K562 (cell line): ENCODE data around the gene LCA5L. TPM values are rescaled to one million over a fixed set of nuclear protein-coding genes. Genes with fewer than 3 reads are reported as not detected.

Experiments
- BRCA1 ChIP-seq, 2 experiments: fragments of 450-650 bp in 1 of 2; sonication (generic) in 1 of 2; formaldehyde crosslinking in 1 of 2; IDR thresholded peaks; 2 replicates each; pipeline versions ENCODE4 v1.5.0 to v1.6.1; 2017 to 2020; ENCODE audit warnings: mild to moderate bottlenecking in 1 of 2, missing genetic modification reagents in 1 of 2
- C11orf30 ChIP-seq: fragments of 450-650 bp; IDR thresholded peaks from 2 replicates; pipeline ENCODE4 v1.6.1; 2016; ENCODE audit warnings: low read depth, mild to moderate bottlenecking
- CBFB ChIP-seq: sonication (generic); formaldehyde crosslinking; IDR thresholded peaks from 2 replicates; pipeline ENCODE4 v1.4.0; 2020; ENCODE audit warnings: mild to moderate bottlenecking, missing genetic modification reagents
- ETS2 ChIP-seq: IDR thresholded peaks from 2 replicates; pipeline ENCODE4 v1.6.1; 2016; ENCODE audit warnings: borderline replicate concordance, missing genetic modification characterization, mild to moderate bottlenecking, moderate library complexity, missing compliant biosample characterization; ENCODE audit not compliant: poor library complexity, severe bottlenecking
- GABPB2 ChIP-seq: fragments of 250-450 bp; sonication (Bioruptor Pico); conservative IDR thresholded peaks from 2 replicates; pipeline ENCODE4 v1.5.1; 2021; ENCODE audit warnings: mild to moderate bottlenecking
- HDAC6 ChIP-seq: IDR thresholded peaks from 2 replicates; pipeline ENCODE4 v1.6.1; 2012; ENCODE audit warnings: low read depth, mild to moderate bottlenecking, control low read depth, inconsistent platforms, low read length, moderate library complexity
- HSF4 ChIP-seq: fragments of 250-450 bp; sonication (Bioruptor Pico); IDR thresholded peaks from 2 replicates; pipeline ENCODE4 v2.1.2; 2022; ENCODE audit warnings: mild to moderate bottlenecking, moderate library complexity, borderline replicate concordance
- MECOM ChIP-seq: fragments of 250-450 bp; sonication (Bioruptor Pico); IDR thresholded peaks from 2 replicates; pipeline ENCODE4 v1.8.0; 2022; ENCODE audit warnings: inconsistent platforms
- MED1 ChIP-seq: sonication (generic); formaldehyde crosslinking; IDR thresholded peaks from 2 replicates; pipeline ENCODE4 v1.8.1; 2023; ENCODE audit warnings: missing genetic modification reagents, borderline replicate concordance
- YY1 ChIP-seq, 3 experiments: IDR thresholded peaks; 2 replicates each; pipeline ENCODE4 v1.6.1; 2011; ENCODE audit warnings: low read length in 2 of 3, mild to moderate bottlenecking in 2 of 3, moderate library complexity in 2 of 3, borderline replicate concordance in 1 of 3, control low read depth in 1 of 3, low read depth in 1 of 3; ENCODE audit not compliant: insufficient read depth in 3 of 3, insufficient replicate concordance in 2 of 3, control insufficient read depth in 1 of 3, insufficient read length in 1 of 3; ENCODE audit errors: extremely low read depth in 1 of 3
- ZNF253 ChIP-seq: fragments of 250-450 bp; sonication (Bioruptor Pico); conservative IDR thresholded peaks from 2 replicates; pipeline ENCODE4 v1.6.1; 2021; ENCODE audit warnings: mild to moderate bottlenecking
- ZNF561 ChIP-seq: fragments of 450-650 bp; formaldehyde crosslinking; conservative IDR thresholded peaks from 2 replicates; pipeline ENCODE4 v1.4.0; 2020; ENCODE audit warnings: mild to moderate bottlenecking, moderate library complexity
- ZNF586 ChIP-seq: fragments of 450-650 bp; formaldehyde crosslinking; conservative IDR thresholded peaks from 2 replicates; pipeline ENCODE4 v1.4.0; 2020; ENCODE audit warnings: mild to moderate bottlenecking, moderate library complexity
- polyA plus RNA-seq, 8 experiments: library from polyadenylated mRNA; depleted of rRNA in 4 of 8; stranded (reverse) in 5 of 8; unstranded in 3 of 8; fragments of >200 nt; fragmentation: Nextera tagmentation in 2 of 8; fragmentation: Illumina TruSeq in 1 of 8; extraction: Ambion mirVana in 2 of 8; extraction: Trizol in 1 of 8; gene quantifications; 2 replicates each; pipeline versions ENCODE4 v1.2.1 to v1.2.3, GENCODE V29; 2011 to 2014; ENCODE audit warnings: inconsistent platforms in 1 of 8, missing spikeins in 1 of 8
- total RNA-seq, 7 experiments: library from RNA; depleted of rRNA in 6 of 7; stranded (reverse); fragments of >200 nt in 6 of 7; fragmentation: Illumina TruSeq in 2 of 7; extraction: Trizol in 2 of 7; gene quantifications; 2 replicates each; pipeline versions ENCODE4 v1.2.1 to v1.2.3, GENCODE V29; 2011 to 2021; ENCODE audit warnings: low replicate concordance in 1 of 7
- TF ChIP-seq, protein P1 (sequence below): fragments of 450-650 bp; formaldehyde crosslinking; IDR thresholded peaks from 2 replicates; pipeline ENCODE4 v1.4.0; 2022; ENCODE audit warnings: missing genetic modification characterization
- TF ChIP-seq, protein P2 (sequence below), 3 experiments: fragments of 200-800 bp in 1 of 3; fragments of 250-450 bp in 1 of 3; fragments of 450-650 bp in 1 of 3; sonication (Bioruptor Pico) in 1 of 3; sonication (Bioruptor generic) in 1 of 3; formaldehyde crosslinking in 1 of 3; IDR thresholded peaks; 2 replicates each; pipeline versions ENCODE4 v1.6.1 to v1.8.0; 2016 to 2022; ENCODE audit warnings: mild to moderate bottlenecking in 2 of 3, missing genetic modification characterization in 2 of 3, missing compliant biosample characterization in 1 of 3, moderate library complexity in 1 of 3
- TF ChIP-seq, protein P3 (sequence below): IDR thresholded peaks from 2 replicates; pipeline ENCODE4 v1.6.1; 2011; ENCODE audit warnings: borderline replicate concordance, low read depth, mild to moderate bottlenecking, moderate library complexity, low read length; ENCODE audit not compliant: insufficient read depth, poor library complexity, severe bottlenecking
- TF ChIP-seq, protein P4 (sequence below): fragments of 250-450 bp; sonication (Bioruptor Pico); IDR thresholded peaks from 2 replicates; pipeline ENCODE4 v1.9.0; 2021; ENCODE audit warnings: mild to moderate bottlenecking

Gene LCA5L
- total and polyA plus RNA-seq, 9 of the 15 experiments (the other 6 are each of a cell fraction or from before 2014, with no cell fraction given) = 1.8 to 4.9 (median 3.8) TPM

DNA sequence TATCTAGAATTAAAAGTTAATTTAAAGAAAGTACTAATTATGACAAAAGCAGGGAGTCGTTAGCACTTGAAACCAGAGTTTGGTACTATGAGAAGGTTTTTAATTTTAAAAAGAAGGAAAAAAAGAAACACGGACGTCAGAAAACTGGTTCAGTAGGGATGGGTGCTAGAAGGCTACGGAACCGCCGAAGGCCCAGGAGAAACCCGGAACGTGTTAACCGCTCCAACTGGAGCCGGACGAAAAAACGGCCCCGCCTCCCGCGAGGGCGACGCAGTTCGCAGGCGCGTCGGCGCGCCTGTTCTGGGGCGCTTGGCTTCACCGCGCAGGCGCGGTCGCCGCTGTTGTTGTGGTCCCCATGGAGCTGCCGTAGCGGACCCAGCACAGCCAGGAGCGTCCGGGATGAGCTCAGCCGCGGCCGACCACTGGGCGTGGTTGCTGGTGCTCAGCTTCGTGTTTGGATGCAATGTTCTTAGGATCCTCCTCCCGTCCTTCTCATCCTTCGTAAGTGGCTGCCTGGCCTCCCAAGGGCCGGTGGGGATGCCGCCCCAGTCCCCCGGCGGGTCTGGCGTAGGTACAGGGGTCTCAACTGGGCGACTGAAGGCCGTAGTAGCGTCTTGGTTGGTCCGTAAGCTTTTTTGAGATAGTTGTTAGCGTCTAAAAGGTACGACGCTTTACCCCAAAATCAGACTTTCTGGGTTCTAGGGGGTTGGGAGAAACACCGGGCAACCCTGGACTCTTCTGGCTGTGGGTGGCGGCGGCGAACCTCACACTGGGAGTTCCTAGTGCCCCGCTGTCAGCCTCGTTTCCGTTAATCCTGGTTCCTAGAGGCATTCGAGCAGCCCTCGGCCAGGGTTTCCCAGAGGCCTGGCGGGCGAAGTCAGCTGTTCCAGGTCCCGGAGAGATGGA, 65.3 kb downstream of the LCA5L start (continued):
- TF ChIP-seq, protein P1, sequence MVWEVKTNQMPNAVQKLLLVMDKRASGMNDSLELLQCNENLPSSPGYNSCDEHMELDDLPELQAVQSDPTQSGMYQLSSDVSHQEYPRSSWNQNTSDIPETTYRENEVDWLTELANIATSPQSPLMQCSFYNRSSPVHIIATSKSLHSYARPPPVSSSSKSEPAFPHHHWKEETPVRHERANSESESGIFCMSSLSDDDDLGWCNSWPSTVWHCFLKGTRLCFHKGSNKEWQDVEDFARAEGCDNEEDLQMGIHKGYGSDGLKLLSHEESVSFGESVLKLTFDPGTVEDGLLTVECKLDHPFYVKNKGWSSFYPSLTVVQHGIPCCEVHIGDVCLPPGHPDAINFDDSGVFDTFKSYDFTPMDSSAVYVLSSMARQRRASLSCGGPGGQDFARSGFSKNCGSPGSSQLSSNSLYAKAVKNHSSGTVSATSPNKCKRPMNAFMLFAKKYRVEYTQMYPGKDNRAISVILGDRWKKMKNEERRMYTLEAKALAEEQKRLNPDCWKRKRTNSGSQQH (CRISPR knock-in tag) = no peak
- TF ChIP-seq ZNF561 (no peak), C11orf30 (peak; percentile 43; the same call in 1 of the 2 replicates), MED1 (CRISPR knock-in tag) (0 out of 2 replicates have a peak, but pooled peaks have one; percentile 58), GABPB2 (CRISPR knock-in tag) (no peak), ZNF586 (CRISPR knock-in tag) (no peak), CBFB (CRISPR knock-in tag) (no peak), HDAC6 (no peak), YY1 (IDR thresholded peaks at IDR 0.05; ENCODE audit: borderline replicate concordance in 1 of 3, control insufficient read depth in 1 of 3, extremely low read depth in 1 of 3, insufficient read depth in 3 of 3, insufficient read length in 1 of 3, insufficient replicate concordance in 2 of 3, low read depth in 1 of 3, low read length in 2 of 3) (peak in 1 of 3 experiments; percentile 77), MECOM (CRISPR knock-in tag) (no peak), HSF4 (no peak), ETS2 (tag) (no peak), ZNF253 (no peak), BRCA1 (IDR thresholded peaks at IDR 0.05) (no peak), BRCA1 (CRISPR knock-in tag; IDR thresholded peaks at IDR 0.05) (no peak)
- TF ChIP-seq, protein P2, sequence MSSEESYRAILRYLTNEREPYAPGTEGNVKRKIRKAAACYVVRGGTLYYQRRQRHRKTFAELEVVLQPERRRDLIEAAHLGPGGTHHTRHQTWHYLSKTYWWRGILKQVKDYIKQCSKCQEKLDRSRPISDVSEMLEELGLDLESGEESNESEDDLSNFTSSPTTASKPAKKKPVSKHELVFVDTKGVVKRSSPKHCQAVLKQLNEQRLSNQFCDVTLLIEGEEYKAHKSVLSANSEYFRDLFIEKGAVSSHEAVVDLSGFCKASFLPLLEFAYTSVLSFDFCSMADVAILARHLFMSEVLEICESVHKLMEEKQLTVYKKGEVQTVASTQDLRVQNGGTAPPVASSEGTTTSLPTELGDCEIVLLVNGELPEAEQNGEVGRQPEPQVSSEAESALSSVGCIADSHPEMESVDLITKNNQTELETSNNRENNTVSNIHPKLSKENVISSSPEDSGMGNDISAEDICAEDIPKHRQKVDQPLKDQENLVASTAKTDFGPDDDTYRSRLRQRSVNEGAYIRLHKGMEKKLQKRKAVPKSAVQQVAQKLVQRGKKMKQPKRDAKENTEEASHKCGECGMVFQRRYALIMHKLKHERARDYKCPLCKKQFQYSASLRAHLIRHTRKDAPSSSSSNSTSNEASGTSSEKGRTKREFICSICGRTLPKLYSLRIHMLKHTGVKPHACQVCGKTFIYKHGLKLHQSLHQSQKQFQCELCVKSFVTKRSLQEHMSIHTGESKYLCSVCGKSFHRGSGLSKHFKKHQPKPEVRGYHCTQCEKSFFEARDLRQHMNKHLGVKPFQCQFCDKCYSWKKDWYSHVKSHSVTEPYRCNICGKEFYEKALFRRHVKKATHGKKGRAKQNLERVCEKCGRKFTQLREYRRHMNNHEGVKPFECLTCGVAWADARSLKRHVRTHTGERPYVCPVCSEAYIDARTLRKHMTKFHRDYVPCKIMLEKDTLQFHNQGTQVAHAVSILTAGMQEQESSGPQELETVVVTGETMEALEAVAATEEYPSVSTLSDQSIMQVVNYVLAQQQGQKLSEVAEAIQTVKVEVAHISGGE (CRISPR knock-in tag; IDR thresholded peaks at IDR 0.05) = peak in 1 of 3 experiments; percentile 88; a peak in 2 of 6 replicates
- TF ChIP-seq, protein P3, sequence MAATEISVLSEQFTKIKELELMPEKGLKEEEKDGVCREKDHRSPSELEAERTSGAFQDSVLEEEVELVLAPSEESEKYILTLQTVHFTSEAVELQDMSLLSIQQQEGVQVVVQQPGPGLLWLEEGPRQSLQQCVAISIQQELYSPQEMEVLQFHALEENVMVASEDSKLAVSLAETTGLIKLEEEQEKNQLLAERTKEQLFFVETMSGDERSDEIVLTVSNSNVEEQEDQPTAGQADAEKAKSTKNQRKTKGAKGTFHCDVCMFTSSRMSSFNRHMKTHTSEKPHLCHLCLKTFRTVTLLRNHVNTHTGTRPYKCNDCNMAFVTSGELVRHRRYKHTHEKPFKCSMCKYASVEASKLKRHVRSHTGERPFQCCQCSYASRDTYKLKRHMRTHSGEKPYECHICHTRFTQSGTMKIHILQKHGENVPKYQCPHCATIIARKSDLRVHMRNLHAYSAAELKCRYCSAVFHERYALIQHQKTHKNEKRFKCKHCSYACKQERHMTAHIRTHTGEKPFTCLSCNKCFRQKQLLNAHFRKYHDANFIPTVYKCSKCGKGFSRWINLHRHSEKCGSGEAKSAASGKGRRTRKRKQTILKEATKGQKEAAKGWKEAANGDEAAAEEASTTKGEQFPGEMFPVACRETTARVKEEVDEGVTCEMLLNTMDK = no peak
- TF ChIP-seq, protein P4, sequence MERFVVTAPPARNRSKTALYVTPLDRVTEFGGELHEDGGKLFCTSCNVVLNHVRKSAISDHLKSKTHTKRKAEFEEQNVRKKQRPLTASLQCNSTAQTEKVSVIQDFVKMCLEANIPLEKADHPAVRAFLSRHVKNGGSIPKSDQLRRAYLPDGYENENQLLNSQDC (CRISPR knock-in tag) = no peak
